B cell (primary cell): ENCODE data around the gene SAMM50. TPM values are rescaled to one million over a fixed set of nuclear protein-coding genes. Genes with fewer than 3 reads are reported as not detected.

ENCODE experiments used
- ATAC-seq: fragments of 200-7000 bp; cut with Tn5 transposase; one replicate; pipeline ENCODE4 v1.10.0; 2021; ENCODE audit warnings: low read depth, mild to moderate bottlenecking, moderate number of reproducible peaks, moderate library complexity
- CTCF ChIA-PET: fragments of 350-600 bp; sonication (Branson Sonifier 250); formaldehyde crosslinking; loops from one replicate; lab custom pipeline; 2021; ENCODE audit warnings: antibody characterized with exemption, inconsistent platforms; lab: Charles Lee
- POLR2A ChIA-PET: fragments of 350-600 bp; sonication (Branson Sonifier 250); formaldehyde crosslinking; loops from one replicate; lab custom pipeline; 2021; ENCODE audit warnings: antibody characterized with exemption; lab: Charles Lee
- DNase-seq: peaks from one replicate; pipeline ENCODE4 v3.0.0; 2013
- H2AFZ ChIP-seq: 2 replicates; pipeline ENCODE4 v1.6.1; 2012; ENCODE audit warnings: mild to moderate bottlenecking, low read depth, low read length; ENCODE audit not compliant: insufficient read depth, poor library complexity, severe bottlenecking
- H3K27ac ChIP-seq, 2 donors: 1 replicate in 1 of 2; 2 replicates in 1 of 2; pipeline ENCODE4 v1.5.1; 2012 to 2013; ENCODE audit warnings: low read length in 2 of 2, mild to moderate bottlenecking in 2 of 2, moderate library complexity in 1 of 2
- H3K27me3 ChIP-seq, 4 experiments: fragments of 200-600 bp in 1 of 4; sonication (generic) in 1 of 4; replicated peaks in 1 of 4; 1 replicate in 2 of 4; 2 replicates in 2 of 4; pipeline versions ENCODE4 v1.6.1 to v1.7.0; 2013 to 2016; ENCODE audit warnings: low read length in 3 of 4, mild to moderate bottlenecking in 2 of 4, mixed read lengths in 1 of 4, moderate library complexity in 1 of 4; ENCODE audit not compliant: insufficient read depth in 4 of 4, control insufficient read depth in 3 of 4; ENCODE audit errors: control extremely low read depth in 1 of 4
- H3K36me3 ChIP-seq, 2 experiments: replicated peaks in 1 of 2; 1 replicate in 1 of 2; 2 replicates in 1 of 2; pipeline versions ENCODE4 v1.6.1 to v1.7.1; 2013; ENCODE audit warnings: low read length in 1 of 2; ENCODE audit not compliant: insufficient read depth in 2 of 2, control insufficient read depth in 1 of 2; ENCODE audit errors: control extremely low read depth in 1 of 2, extremely low read depth in 1 of 2
- H3K4me1 ChIP-seq, 2 donors: fragments of 200-600 bp in 1 of 2; sonication (generic) in 1 of 2; 1 replicate in 1 of 2; 2 replicates in 1 of 2; pipeline versions ENCODE4 v1.5.1 to v1.6.1; 2013 to 2017; ENCODE audit warnings: low read length in 2 of 2; ENCODE audit not compliant: control insufficient read depth in 2 of 2, insufficient read depth in 2 of 2
- H3K4me2 ChIP-seq: replicated peaks from 2 replicates; pipeline ENCODE3; 2012; ENCODE audit warnings: mild to moderate bottlenecking, low read depth, low read length; ENCODE audit not compliant: poor library complexity, severe bottlenecking
- H3K4me3 ChIP-seq, 5 experiments: fragments of 200-600 bp in 1 of 5; sonication (generic) in 1 of 5; 1 replicate in 3 of 5; 2 replicates in 2 of 5; pipeline versions ENCODE4 v1.5.1 to v1.7.0; 2011 to 2016; ENCODE audit warnings: low read length in 4 of 5, mild to moderate bottlenecking in 4 of 5, low read depth in 2 of 5, control low read depth in 1 of 5, moderate library complexity in 1 of 5; ENCODE audit not compliant: insufficient read depth in 1 of 5; ENCODE audit errors: control extremely low read depth in 1 of 5, extremely low read depth in 1 of 5
- H3K79me2 ChIP-seq: fragments of 200-600 bp; sonication (generic); one replicate; pipeline ENCODE4 v1.6.0; 2016; ENCODE audit warnings: low read length; ENCODE audit not compliant: control insufficient read depth, insufficient read depth
- H3K9ac ChIP-seq: fragments of 200-600 bp; sonication (generic); 2 replicates; pipeline ENCODE4 v1.6.1; 2017; ENCODE audit warnings: mild to moderate bottlenecking, low read length, moderate library complexity
- H3K9me3 ChIP-seq, 3 donors: one replicate each; pipeline versions ENCODE4 v1.6.1 to v1.7.1; 2013; ENCODE audit warnings: low read length in 2 of 3; ENCODE audit not compliant: control insufficient read depth in 2 of 3, insufficient read depth in 1 of 3; ENCODE audit errors: control extremely low read depth in 1 of 3
- H4K20me1 ChIP-seq: 2 replicates; pipeline ENCODE4 v1.6.0; 2012; ENCODE audit warnings: mild to moderate bottlenecking, low read length; ENCODE audit not compliant: insufficient read depth, control insufficient read depth, poor library complexity, severe bottlenecking
- H3K27ac Mint-ChIP-seq: one replicate; pipeline ENCODE4 v1.8.0; 2021; ENCODE audit warnings: mixed read lengths
- H3K27me3 Mint-ChIP-seq: one replicate; pipeline ENCODE4 v1.8.0; 2021; ENCODE audit warnings: mixed read lengths
- H3K4me1 Mint-ChIP-seq: one replicate; pipeline ENCODE4 v1.8.0; 2021; ENCODE audit warnings: mixed read lengths
- H3K4me3 Mint-ChIP-seq: one replicate; pipeline ENCODE4 v1.8.0; 2021; ENCODE audit warnings: mixed read lengths
- H3K9me3 Mint-ChIP-seq: one replicate; pipeline ENCODE4 v1.8.0; 2022; ENCODE audit warnings: mixed read lengths; ENCODE audit not compliant: insufficient read depth
- EZH2 ChIP-seq: IDR thresholded peaks from 2 replicates; pipeline ENCODE4 v1.6.1; 2012; ENCODE audit warnings: borderline replicate concordance, low read depth, mild to moderate bottlenecking, moderate library complexity, low read length; ENCODE audit not compliant: insufficient read depth, poor library complexity, severe bottlenecking
- WGBS: methylation state at CpG from one replicate; pipeline ENCODE4 v1.1.5; 2013; ENCODE audit warnings: missing lambda C conversion rate; ENCODE audit not compliant: insufficient coverage; 5-methylcytosine and 5-hydroxymethylcytosine counted together
- intact Hi-C: fragments of 100-400 bp; cut with micrococcal nuclease; formaldehyde crosslinking; loops from one replicate; pipeline ENCODE4 v1.10.0; 2022
- polyA plus RNA-seq: library from polyadenylated mRNA; depleted of rRNA; stranded (reverse); fragments of >200 nt; gene quantifications from 2 replicates; pipeline ENCODE4 v1.2.3, GENCODE V29; 2012
- total RNA-seq, 2 donors: library from RNA; stranded (reverse); fragments of 120-200 nt in 1 of 2; gene quantifications; 1 replicate in 1 of 2; 2 replicates in 1 of 2; pipeline versions ENCODE4 v1.2.3 to v1.2.4, GENCODE V29; 2013 to 2022
- TF ChIP-seq, protein P1 (sequence below): fragments of 200-600 bp; IDR thresholded peaks from one replicate; pipeline ENCODE4 v1.8.0; 2022; ENCODE audit warnings: antibody characterized with exemption, mild to moderate bottlenecking

Gene SAMM50
- total and polyA plus RNA-seq, 2 donors (not counting 1 experiment from before 2014, with no cell fraction given): 18.8 to 43.2 TPM

DNA sequence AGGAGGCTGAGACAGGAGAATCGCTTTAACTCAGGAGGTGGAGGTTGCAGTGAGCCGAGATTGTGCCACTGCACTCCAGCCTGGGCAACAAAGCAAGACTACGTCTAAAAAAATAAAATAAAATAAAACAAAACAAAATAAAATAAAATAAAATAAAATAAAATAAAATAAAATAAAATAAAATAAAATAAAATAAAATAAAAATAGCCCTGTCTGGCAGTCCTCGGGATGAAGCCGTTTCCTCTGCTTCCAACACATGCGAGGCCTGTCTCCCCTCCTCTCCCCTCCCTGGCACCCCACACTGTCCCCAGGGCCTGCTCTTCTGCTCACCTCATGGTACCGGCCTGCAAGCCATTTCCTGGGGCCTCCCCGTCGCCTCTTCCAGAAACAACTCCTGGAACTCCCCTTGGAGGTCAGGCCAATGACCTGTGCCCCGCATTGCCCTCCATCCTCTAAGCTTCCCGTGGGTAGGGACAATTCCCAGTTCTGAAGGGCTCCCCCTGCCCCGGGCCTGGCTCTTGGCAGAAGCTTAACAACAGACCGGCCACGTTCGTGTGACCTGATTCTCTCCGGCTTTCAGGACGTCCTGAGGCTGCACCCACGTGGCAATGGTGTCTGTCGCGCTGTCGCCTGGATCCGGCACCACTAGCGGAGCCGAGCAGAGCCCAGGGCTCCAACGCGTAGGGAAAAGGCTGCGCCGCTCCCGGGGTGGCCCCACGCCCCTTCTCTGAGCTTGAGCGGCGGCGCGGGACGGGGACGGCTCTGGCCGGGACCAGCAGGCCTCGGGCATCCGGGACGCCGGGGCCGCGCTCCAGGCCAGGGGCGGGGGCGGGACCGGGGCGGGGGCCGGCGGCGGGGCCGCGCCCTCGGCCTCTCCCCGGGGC is 68.4 kb downstream of the SAMM50 start:
- peaks cover 53% of the 10 kb centered on the region for H3K4me1 Mint-ChIP-seq

More for the DNA sequence above, 68.4 kb downstream of the SAMM50 start:
- Mint-ChIP-seq H3K4me3 (peak overlapping the region; percentile 91), H3K27ac (peak overlapping the region; percentile 95), H3K9me3 (no peaks in the 10 kb centered on the region), H3K27me3 (no peaks in the 10 kb centered on the region)
- WGBS: 2% methylated on average over 51 of the region's 54 CpGs
- peak overlapping the region; percentile 76 to 82 for H3K27ac ChIP-seq
- TF ChIP-seq, protein P1, sequence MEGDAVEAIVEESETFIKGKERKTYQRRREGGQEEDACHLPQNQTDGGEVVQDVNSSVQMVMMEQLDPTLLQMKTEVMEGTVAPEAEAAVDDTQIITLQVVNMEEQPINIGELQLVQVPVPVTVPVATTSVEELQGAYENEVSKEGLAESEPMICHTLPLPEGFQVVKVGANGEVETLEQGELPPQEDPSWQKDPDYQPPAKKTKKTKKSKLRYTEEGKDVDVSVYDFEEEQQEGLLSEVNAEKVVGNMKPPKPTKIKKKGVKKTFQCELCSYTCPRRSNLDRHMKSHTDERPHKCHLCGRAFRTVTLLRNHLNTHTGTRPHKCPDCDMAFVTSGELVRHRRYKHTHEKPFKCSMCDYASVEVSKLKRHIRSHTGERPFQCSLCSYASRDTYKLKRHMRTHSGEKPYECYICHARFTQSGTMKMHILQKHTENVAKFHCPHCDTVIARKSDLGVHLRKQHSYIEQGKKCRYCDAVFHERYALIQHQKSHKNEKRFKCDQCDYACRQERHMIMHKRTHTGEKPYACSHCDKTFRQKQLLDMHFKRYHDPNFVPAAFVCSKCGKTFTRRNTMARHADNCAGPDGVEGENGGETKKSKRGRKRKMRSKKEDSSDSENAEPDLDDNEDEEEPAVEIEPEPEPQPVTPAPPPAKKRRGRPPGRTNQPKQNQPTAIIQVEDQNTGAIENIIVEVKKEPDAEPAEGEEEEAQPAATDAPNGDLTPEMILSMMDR: no peak
- TF ChIP-seq EZH2: no peak
- H3K9ac ChIP-seq: peak overlapping the region; percentile 71
- CTCF ChIA-PET: interaction anchor here (1.5 to 2.7 kb wide), 7 partner anchors 19 to 61 kb away, joined by 5 to 17 read pairs (median 7); no protein-coding TSS in a partner anchor
- no peaks in the 10 kb centered on the region for H3K9me3 ChIP-seq
- peak overlapping the region; percentile 17 to 75 (median 63) for H3K4me3 ChIP-seq
- no peaks in the 10 kb centered on the region for H3K36me3 ChIP-seq
- ATAC-seq (peak; percentile 14), DNase-seq (peak; percentile 77)
- H3K4me2 ChIP-seq: peak overlapping the region; percentile 99
- intact Hi-C loops: loop anchor here (2.0 kb wide), 2 partner anchors 69 to 157 kb away; partner anchors contain the start of genes PARVG and SAMM50
- H4K20me1 ChIP-seq: no peaks in the 10 kb centered on the region
- H3K79me2 ChIP-seq: peaks cover 26% of the 10 kb centered on the region
- POLR2A ChIA-PET: interaction anchor here (0.6 to 1.4 kb wide), 4 partner anchors 25 to 158 kb away, joined by 3 to 6 read pairs (median 4); partner anchors contain the start of gene SAMM50
- H3K4me1 ChIP-seq: peaks cover 40 to 50% of the 10 kb centered on the region in 2 donors
- H2AFZ ChIP-seq: peak overlapping the region; percentile 73
- H3K27me3 ChIP-seq: no peaks in the 10 kb centered on the region
